Thyroid gland (tissue), 4 donors: Measurements from ENCODE around the gene EMC7.

Source experiments
- CTCF ChIP-seq, 6 experiments: fragments of 200-600 bp in 3 of 6; fragments of 450-650 bp in 3 of 6; sonication (generic) in 3 of 6; IDR thresholded peaks; one replicate each; pipeline ENCODE4 v1.5.1; 2016 to 2019; ENCODE audit warnings: antibody characterized with exemption in 6 of 6, mild to moderate bottlenecking in 2 of 6, inconsistent platforms in 1 of 6, moderate library complexity in 1 of 6
- POLR2A ChIP-seq, 2 donors: fragments of 450-650 bp; IDR thresholded peaks; one replicate each; pipeline ENCODE4 v1.6.1; 2017; ENCODE audit warnings: antibody characterized with exemption in 2 of 2, mild to moderate bottlenecking in 2 of 2, moderate library complexity in 1 of 2

GRCh38 chr15:34054081-34054707 lies 47.5 kb downstream of the EMC7 start:
- TF ChIP-seq CTCF (IDR thresholded peaks at IDR 0.05) = no peak
- TF ChIP-seq POLR2A (IDR thresholded peaks at IDR 0.05) = no peak
